ENCODE results near the gene STK17B. TPM values are rescaled to one million over a fixed set of nuclear protein-coding genes. Genes with fewer than 3 reads are reported as not detected.

The STK17B gene
- total and polyA plus RNA-seq, 2 experiments from 2014 or later: 5.7 to 13.7 TPM

DNA sequence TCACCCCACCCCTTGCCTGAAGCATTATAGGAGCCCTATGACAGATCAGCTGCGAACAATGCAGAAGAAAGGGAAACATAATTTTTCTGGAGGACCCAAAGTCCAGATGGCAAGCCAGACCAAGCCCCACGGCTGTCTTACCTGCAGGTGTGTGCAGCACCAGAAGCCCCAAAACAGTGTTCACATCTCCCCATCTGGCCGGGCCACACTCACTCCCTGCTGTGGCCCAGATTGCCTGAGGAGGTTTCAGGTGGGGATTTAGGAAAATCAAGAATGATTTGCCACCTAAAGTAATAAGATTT lies 11.7 kb upstream of the STK17B start:
- Histone ChIP-seq H3K9me2 (ENCODE audit: insufficient read depth) (0 out of 2 replicates have a peak, but pooled peaks cover 5% of the 10 kb centered on the region), H3K36me3 (ENCODE audit: insufficient read depth) (no peaks in the 10 kb centered on the region), H3K27me3 (ENCODE audit: insufficient read depth) (no peaks in the 10 kb centered on the region), H3K4me2 (no peak overlapping the region), H4K20me1 (replicated peaks; ENCODE audit: insufficient read depth) (no peaks in the 10 kb centered on the region), H3K4me3 (no peak overlapping the region), H3K4me1 (ENCODE audit: insufficient read depth) (no peaks in the 10 kb centered on the region), H3F3A (replicated peaks; ENCODE audit: low read depth) (no peaks in the 10 kb centered on the region), H3K27ac (ENCODE audit: low read depth) (no peak overlapping the region), H2AFZ (no peak overlapping the region), H3K79me2 (replicated peaks; ENCODE audit: insufficient read depth) (no peaks in the 10 kb centered on the region)
- Mint-ChIP-seq H3K4me3 (no peak overlapping the region), H3K27me3 (ENCODE audit: insufficient read depth, low read depth, poor library complexity) (peaks cover 4% of the 10 kb centered on the region), H3K4me1 (no peaks in the 10 kb centered on the region), H3K9me3 (no peaks in the 10 kb centered on the region), H3K27ac (no peak overlapping the region), H3K36me3 (ENCODE audit: low read depth) (no peaks in the 10 kb centered on the region)
- DNase-seq (ENCODE audit: low spot score) (no peak), ATAC-seq (no peak)
- TF ChIP-seq, protein P1, sequence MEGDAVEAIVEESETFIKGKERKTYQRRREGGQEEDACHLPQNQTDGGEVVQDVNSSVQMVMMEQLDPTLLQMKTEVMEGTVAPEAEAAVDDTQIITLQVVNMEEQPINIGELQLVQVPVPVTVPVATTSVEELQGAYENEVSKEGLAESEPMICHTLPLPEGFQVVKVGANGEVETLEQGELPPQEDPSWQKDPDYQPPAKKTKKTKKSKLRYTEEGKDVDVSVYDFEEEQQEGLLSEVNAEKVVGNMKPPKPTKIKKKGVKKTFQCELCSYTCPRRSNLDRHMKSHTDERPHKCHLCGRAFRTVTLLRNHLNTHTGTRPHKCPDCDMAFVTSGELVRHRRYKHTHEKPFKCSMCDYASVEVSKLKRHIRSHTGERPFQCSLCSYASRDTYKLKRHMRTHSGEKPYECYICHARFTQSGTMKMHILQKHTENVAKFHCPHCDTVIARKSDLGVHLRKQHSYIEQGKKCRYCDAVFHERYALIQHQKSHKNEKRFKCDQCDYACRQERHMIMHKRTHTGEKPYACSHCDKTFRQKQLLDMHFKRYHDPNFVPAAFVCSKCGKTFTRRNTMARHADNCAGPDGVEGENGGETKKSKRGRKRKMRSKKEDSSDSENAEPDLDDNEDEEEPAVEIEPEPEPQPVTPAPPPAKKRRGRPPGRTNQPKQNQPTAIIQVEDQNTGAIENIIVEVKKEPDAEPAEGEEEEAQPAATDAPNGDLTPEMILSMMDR (conservative IDR thresholded peaks at IDR 0.05; ENCODE audit: low read depth in 2 of 2): no peak
- TF ChIP-seq POLR2AphosphoS5 (IDR thresholded peaks at IDR 0.05; ENCODE audit: low read depth) (no peak), ZNF114 (CRISPR knock-in tag; IDR thresholded peaks at IDR 0.05) (no peak), NANOG (IDR thresholded peaks at IDR 0.05; ENCODE audit: borderline replicate concordance) (no peak), CREB1 (CRISPR knock-in tag; IDR thresholded peaks at IDR 0.05; ENCODE audit: low read depth) (no peak), EZH2 (IDR thresholded peaks at IDR 0.05; ENCODE audit: low read depth, unreplicated experiment) (no peak), STAT1 (IDR thresholded peaks at IDR 0.05; ENCODE audit: unreplicated experiment) (no peak), ZNF331 (CRISPR knock-in tag; IDR thresholded peaks at IDR 0.05; ENCODE audit: low read depth) (no peak), ETS1 (IDR thresholded peaks at IDR 0.05) (no peak), EZH2phosphoT487 (IDR thresholded peaks at IDR 0.05; ENCODE audit: unreplicated experiment) (no peak), JUNB (IDR thresholded peaks at IDR 0.05; ENCODE audit: unreplicated experiment) (no peak)
- TF ChIP-seq, protein P2, sequence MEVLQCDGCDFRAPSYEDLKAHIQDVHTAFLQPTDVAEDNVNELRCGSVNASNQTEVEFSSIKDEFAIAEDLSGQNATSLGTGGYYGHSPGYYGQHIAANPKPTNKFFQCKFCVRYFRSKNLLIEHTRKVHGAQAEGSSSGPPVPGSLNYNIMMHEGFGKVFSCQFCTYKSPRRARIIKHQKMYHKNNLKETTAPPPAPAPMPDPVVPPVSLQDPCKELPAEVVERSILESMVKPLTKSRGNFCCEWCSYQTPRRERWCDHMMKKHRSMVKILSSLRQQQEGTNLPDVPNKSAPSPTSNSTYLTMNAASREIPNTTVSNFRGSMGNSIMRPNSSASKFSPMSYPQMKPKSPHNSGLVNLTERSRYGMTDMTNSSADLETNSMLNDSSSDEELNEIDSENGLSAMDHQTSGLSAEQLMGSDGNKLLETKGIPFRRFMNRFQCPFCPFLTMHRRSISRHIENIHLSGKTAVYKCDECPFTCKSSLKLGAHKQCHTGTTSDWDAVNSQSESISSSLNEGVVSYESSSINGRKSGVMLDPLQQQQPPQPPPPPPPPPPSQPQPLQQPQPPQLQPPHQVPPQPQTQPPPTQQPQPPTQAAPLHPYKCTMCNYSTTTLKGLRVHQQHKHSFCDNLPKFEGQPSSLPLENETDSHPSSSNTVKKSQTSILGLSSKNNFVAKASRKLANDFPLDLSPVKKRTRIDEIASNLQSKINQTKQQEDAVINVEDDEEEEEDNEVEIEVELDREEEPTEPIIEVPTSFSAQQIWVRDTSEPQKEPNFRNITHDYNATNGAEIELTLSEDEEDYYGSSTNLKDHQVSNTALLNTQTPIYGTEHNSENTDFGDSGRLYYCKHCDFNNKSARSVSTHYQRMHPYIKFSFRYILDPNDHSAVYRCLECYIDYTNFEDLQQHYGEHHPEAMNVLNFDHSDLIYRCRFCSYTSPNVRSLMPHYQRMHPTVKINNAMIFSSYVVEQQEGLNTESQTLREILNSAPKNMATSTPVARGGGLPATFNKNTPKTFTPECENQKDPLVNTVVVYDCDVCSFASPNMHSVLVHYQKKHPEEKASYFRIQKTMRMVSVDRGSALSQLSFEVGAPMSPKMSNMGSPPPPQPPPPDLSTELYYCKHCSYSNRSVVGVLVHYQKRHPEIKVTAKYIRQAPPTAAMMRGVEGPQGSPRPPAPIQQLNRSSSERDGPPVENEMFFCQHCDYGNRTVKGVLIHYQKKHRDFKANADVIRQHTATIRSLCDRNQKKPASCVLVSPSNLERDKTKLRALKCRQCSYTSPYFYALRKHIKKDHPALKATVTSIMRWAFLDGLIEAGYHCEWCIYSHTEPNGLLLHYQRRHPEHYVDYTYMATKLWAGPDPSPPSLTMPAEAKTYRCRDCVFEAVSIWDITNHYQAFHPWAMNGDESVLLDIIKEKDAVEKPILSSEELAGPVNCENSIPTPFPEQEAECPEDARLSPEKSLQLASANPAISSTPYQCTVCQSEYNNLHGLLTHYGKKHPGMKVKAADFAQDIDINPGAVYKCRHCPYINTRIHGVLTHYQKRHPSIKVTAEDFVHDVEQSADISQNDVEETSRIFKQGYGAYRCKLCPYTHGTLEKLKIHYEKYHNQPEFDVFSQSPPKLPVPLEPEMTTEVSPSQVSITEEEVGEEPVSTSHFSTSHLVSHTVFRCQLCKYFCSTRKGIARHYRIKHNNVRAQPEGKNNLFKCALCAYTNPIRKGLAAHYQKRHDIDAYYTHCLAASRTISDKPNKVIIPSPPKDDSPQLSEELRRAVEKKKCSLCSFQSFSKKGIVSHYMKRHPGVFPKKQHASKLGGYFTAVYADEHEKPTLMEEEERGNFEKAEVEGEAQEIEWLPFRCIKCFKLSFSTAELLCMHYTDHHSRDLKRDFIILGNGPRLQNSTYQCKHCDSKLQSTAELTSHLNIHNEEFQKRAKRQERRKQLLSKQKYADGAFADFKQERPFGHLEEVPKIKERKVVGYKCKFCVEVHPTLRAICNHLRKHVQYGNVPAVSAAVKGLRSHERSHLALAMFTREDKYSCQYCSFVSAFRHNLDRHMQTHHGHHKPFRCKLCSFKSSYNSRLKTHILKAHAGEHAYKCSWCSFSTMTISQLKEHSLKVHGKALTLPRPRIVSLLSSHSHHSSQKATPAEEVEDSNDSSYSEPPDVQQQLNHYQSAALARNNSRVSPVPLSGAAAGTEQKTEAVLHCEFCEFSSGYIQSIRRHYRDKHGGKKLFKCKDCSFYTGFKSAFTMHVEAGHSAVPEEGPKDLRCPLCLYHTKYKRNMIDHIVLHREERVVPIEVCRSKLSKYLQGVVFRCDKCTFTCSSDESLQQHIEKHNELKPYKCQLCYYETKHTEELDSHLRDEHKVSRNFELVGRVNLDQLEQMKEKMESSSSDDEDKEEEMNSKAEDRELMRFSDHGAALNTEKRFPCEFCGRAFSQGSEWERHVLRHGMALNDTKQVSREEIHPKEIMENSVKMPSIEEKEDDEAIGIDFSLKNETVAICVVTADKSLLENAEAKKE (CRISPR knock-in tag; IDR thresholded peaks at IDR 0.05): no peak

Measured in GM23338 (cell line).